Pancreas (tissue), 10 donors: Measurements from ENCODE around the gene STK25. TPM values are rescaled to one million over a fixed set of nuclear protein-coding genes. Genes with fewer than 3 reads are reported as not detected.

Source experiments
- ATAC-seq, 4 donors: fragments of 200-7000 bp; cut with Tn5 transposase; one replicate each; pipeline versions ENCODE4 v1.8.0 to v1.9.1; 2020; ENCODE audit warnings: mild to moderate bottlenecking in 4 of 4, moderate library complexity in 4 of 4
- DNase-seq, 6 donors: peaks; one replicate each; pipeline ENCODE4 v3.0.0-alpha.2; 2020
- FAIRE-seq: peaks from 2 replicates; lab custom pipeline; 2012; peaks lifted over from hg19 to GRCh38; lab: Jason Lieb, UNC
- H3K27ac ChIP-seq, 4 donors: fragments of 200-600 bp; sonication (generic); 1 replicate in 3 of 4; 2 replicates in 1 of 4; pipeline versions ENCODE4 v1.5.0 to v1.8.0; 2020
- H3K27me3 ChIP-seq, 4 donors: fragments of 200-600 bp; one replicate each; pipeline ENCODE4 v1.8.0; 2021
- H3K36me3 ChIP-seq, 3 donors: fragments of 200-600 bp; sonication (generic) in 1 of 3; one replicate each; pipeline versions ENCODE4 v1.5.0 to v1.8.0; 2020 to 2021
- H3K4me1 ChIP-seq, 3 donors: fragments of 200-600 bp; one replicate each; pipeline ENCODE4 v1.8.0; 2021
- H3K4me3 ChIP-seq, 4 donors: fragments of 200-600 bp; sonication (generic) in 2 of 4; one replicate each; pipeline versions ENCODE4 v1.5.0 to v1.8.0; 2020 to 2021
- H3K9me3 ChIP-seq, 4 donors: fragments of 200-600 bp; one replicate each; pipeline ENCODE4 v1.8.0; 2021
- WGBS, 2 donors: extraction: QIAGEN DNeasy Blood & Tissue Kit; methylation state at CpG; one replicate each; pipeline ENCODE4 v1.1.7; 2013; 5-methylcytosine and 5-hydroxymethylcytosine counted together
- intact Hi-C, 3 donors: fragments of 100-400 bp; cut with DNase I; formaldehyde crosslinking; loops; one replicate each; pipeline versions ENCODE4 v1.11.1 to v1.14.2; 2022
- polyA plus RNA-seq, 2 donors: library from polyadenylated mRNA; stranded (reverse); fragments of 200-250 nt; gene quantifications; one replicate each; pipeline ENCODE4 v1.2.3, GENCODE V29; 2013
- total RNA-seq, 6 donors: library from RNA; stranded (reverse); fragmentation: NEBNext Ultra II Directional in 4 of 6; extraction: Animal tissue kit (Norgen Biotek cat#: 25700) in 4 of 6; gene quantifications; one replicate each; pipeline versions ENCODE4 v1.2.1 to v1.2.4, GENCODE V29; 2021 to 2023
- TF ChIP-seq, protein P1 (sequence below), 4 donors: fragments of 200-600 bp; sonication (generic) in 3 of 4; IDR thresholded peaks; one replicate each; pipeline versions ENCODE4 v1.5.0 to v1.8.0; 2021; ENCODE audit warnings: antibody characterized with exemption in 4 of 4
- donor health status: healthy with polysubstance abuse.
- donor health status: DM: no; HTN: no; CAD: no; lungs with moderate emphysema.
- donor health status: DM: no; HTN: no; CAD: no.
- donor health status: control.
- donor health status: control.
- donor health status: Bipolar disorder and iron deficiency.
- donor health status: DM: yes; HTN: yes; CAD: no.
- donor health status: DM: no; HTN: no; CAD: no.
- donor health status: DM: no; HTN: no; CAD: no.
- donor health status: DM: yes; HTN: yes; CAD: no.

STK25 gene
- total and polyA plus RNA-seq, 8 donors, result 60.6 to 282 (median 79.1) TPM

DNA sequence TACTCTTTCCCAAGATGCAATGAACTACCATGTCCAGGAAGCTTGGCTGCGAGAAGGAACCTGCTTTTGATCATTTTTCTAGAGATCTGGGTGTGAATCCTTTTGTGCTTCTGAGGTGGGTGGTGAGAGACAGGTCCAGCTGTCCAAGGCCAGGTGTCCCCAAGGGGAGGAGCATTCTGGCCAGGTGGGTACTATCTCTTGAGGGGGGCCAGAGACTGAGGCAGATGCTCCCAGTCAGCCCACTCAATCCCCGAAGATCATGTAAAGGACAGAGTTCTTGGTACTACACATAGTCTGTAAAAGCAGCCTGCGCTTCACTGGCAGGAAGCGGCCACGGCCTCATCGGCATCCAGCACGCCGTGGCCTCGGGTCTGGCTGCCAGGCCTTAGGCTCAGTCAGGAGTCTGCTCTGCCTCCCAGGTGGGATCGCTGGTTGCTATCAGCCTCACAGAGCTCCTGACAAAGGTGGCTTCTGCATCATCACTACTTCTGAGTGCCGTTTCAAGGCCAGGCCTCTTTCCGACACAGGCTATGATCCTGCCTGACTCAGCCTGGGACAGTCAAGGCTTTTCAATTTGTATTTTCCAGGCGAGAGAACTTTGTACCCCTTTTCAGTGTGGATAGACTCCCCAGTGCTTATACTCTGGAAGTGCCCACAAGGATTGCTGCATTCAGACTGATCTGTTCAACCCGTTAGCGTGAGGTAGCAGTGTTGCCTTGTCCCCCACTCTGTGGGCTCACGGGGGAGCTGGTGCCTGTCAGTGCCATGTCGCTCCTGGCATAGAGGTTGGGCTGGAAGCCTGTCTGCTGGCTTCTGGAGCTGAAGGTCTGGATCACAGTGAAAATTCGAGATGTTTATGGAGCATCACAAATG, 29.1 kb downstream of the STK25 start:
- Histone ChIP-seq H3K4me1 (no peaks in the 10 kb centered on the region), H3K9me3 (no peaks in the 10 kb centered on the region), H3K36me3 (peaks cover 0 to 11% (median 10%) of the 10 kb centered on the region in 3 donors), H3K27ac (no peak overlapping the region), H3K27me3 (no peaks in the 10 kb centered on the region), H3K4me3 (no peak overlapping the region)
- DNase-seq (no peak), ATAC-seq (no peak), FAIRE-seq (no peak)
- 91% methylated on average over 18 of the region's 18 CpGs for WGBS, 2 donors
- TF ChIP-seq, protein P1, sequence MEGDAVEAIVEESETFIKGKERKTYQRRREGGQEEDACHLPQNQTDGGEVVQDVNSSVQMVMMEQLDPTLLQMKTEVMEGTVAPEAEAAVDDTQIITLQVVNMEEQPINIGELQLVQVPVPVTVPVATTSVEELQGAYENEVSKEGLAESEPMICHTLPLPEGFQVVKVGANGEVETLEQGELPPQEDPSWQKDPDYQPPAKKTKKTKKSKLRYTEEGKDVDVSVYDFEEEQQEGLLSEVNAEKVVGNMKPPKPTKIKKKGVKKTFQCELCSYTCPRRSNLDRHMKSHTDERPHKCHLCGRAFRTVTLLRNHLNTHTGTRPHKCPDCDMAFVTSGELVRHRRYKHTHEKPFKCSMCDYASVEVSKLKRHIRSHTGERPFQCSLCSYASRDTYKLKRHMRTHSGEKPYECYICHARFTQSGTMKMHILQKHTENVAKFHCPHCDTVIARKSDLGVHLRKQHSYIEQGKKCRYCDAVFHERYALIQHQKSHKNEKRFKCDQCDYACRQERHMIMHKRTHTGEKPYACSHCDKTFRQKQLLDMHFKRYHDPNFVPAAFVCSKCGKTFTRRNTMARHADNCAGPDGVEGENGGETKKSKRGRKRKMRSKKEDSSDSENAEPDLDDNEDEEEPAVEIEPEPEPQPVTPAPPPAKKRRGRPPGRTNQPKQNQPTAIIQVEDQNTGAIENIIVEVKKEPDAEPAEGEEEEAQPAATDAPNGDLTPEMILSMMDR (IDR thresholded peaks at IDR 0.05), result no peak
- intact Hi-C loops, result no loop called here

DNA sequence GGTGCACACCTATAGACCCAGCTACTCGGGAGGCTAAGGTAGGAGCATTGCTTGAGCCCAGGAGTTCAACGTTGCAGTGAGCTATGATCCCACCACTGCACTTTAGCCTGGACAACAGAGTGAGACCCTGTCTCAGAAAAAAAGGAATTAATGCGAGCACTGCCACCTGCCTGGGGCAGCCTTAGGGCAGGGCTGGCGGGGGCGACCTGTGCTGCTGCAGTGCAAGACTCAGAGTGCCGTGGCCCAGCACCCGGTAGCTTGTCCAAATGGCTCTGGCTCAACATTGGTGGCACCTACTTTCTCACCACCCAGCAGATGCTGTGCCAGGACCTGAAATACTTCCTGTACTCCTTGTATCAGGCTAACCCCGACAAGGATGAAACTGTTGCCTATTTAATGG, 30.2 kb downstream of the STK25 start:
- intact Hi-C loops, result no loop called here
- Histone ChIP-seq H3K4me1 (no peaks in the 10 kb centered on the region), H3K4me3 (no peak overlapping the region), H3K36me3 (peaks cover 0 to 11% (median 5%) of the 10 kb centered on the region in 3 donors), H3K27me3 (no peaks in the 10 kb centered on the region), H3K27ac (no peak overlapping the region), H3K9me3 (no peaks in the 10 kb centered on the region)
- FAIRE-seq, result no peak
- no peak for DNase-seq
- TF ChIP-seq, protein P1 (IDR thresholded peaks at IDR 0.05), result no peak
- ATAC-seq, result no peak
- 90 to 97% methylated on average over 8 of the region's 8 CpGs for WGBS, 2 donors

DNA sequence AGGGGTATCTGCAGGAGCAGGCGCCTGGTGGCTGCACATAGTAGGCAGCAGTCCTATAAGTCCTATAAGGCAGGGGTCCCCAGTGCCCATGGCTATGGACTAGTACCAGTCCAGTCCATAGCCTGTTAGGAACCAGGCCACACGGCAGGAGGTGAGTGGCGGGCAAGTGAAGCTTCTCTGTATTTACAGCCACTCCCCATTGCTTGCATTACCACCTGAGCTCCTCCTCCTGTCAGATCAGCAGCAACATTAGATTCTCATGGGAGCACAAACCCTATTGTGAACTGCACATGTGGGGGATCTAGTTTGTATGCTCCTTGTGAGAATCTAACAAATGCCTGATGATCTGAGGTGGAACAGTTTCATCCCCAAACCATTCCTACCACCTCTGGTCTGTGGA, 33.1 kb downstream of the STK25 start:
- no peak overlapping the region for H3K4me3 ChIP-seq
- ATAC-seq (no peak), DNase-seq (no peak), FAIRE-seq (no peak)
- peaks cover 0 to 11% (median 5%) of the 10 kb centered on the region in 3 donors for H3K36me3 ChIP-seq
- TF ChIP-seq, protein P1 (IDR thresholded peaks at IDR 0.05), result no peak
- H3K27me3 ChIP-seq, result no peaks in the 10 kb centered on the region
- no peaks in the 10 kb centered on the region for H3K9me3 ChIP-seq
- no peaks in the 10 kb centered on the region for H3K4me1 ChIP-seq
- intact Hi-C loops, result no loop called here
- WGBS, 2 donors, result 91 to 94% methylated on average over 3 of the region's 3 CpGs
- H3K27ac ChIP-seq, result no peak overlapping the region

DNA sequence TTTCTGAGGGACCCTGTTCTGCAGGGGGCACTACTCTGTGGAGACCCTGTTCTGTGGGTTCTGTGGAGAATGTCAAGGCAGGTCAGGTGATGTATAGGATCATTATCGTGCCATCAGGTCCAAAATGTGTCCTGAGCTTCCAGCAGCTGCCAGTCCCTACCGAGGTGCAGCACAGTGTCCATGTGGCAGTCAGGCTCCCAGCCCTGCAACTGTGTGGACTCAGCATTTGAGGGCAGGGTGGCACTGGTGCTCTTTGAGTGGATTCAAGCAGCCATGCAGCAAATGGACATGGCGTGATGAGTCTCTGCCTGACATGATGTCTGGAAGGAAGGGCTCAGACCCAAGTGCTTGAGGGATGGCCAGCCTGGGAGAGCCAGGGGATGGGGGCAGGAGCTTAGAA, 35.0 kb downstream of the STK25 start:
- Histone ChIP-seq H3K27me3 (no peaks in the 10 kb centered on the region), H3K4me3 (no peak overlapping the region), H3K4me1 (no peaks in the 10 kb centered on the region), H3K9me3 (no peaks in the 10 kb centered on the region), H3K36me3 (peaks cover 0 to 7% (median 0%) of the 10 kb centered on the region in 3 donors), H3K27ac (no peak overlapping the region)
- ATAC-seq (no peak), DNase-seq (no peak), FAIRE-seq (no peak)
- TF ChIP-seq, protein P1 (IDR thresholded peaks at IDR 0.05), result no peak
- WGBS, 2 donors, result 95 to 98% methylated on average over 3 of the region's 3 CpGs
- intact Hi-C loops, result no loop called here

DNA sequence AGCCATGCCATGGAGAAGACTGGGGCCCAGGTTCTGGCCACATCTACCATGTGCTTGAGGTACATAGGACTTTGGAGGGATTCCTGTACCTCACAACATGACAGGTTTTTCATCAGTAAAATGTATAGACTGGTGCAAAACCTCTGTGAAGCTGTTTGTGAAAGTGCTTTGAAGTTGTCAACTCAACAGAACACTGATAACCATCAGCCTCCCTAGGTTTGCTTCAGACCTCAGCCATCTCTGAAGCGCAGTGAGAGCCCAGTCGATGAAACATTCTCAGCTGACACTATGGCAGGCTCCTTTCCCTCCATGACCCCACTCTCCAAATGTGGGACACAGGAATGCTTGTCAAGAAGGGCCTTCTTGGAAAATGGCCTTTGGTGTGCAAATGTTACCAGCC, 38.6 kb downstream of the STK25 start:
- H3K9me3 ChIP-seq, result no peaks in the 10 kb centered on the region
- 92 to 98% methylated on average over 2 of the region's 2 CpGs for WGBS, 2 donors
- H3K27me3 ChIP-seq, result no peaks in the 10 kb centered on the region
- no peaks in the 10 kb centered on the region for H3K4me1 ChIP-seq
- H3K36me3 ChIP-seq, result no peaks in the 10 kb centered on the region
- no peak for ATAC-seq
- TF ChIP-seq, protein P1 (IDR thresholded peaks at IDR 0.05), result no peak
- intact Hi-C loops, result no loop called here
- no peak for FAIRE-seq
- DNase-seq, result no peak
- no peak overlapping the region for H3K4me3 ChIP-seq
- H3K27ac ChIP-seq, result no peak overlapping the region
